Measurements from ENCODE around the gene CD69.

GRCh38 chr12:9809338-9809737 lies 48.6 kb upstream of the CD69 start:
- TF ChIP-seq POLR2A (IDR thresholded peaks at IDR 0.05) (no peak), CTCF (IDR thresholded peaks at IDR 0.05 in 4 of 5, conservative IDR thresholded peaks at IDR 0.05 in 1 of 5) (no peak)

All from gastrocnemius medialis (tissue), 4 donors.